GM19193 (cell line): Measurements from ENCODE around the gene ZNF543.

Source experiments
- POLR2A ChIP-seq: IDR thresholded peaks from 4 replicates; pipeline ENCODE4 v1.6.1; 2011; ENCODE audit not compliant: insufficient read depth, insufficient read length; ENCODE audit errors: extremely low read depth

ZNF543 gene

DNA sequence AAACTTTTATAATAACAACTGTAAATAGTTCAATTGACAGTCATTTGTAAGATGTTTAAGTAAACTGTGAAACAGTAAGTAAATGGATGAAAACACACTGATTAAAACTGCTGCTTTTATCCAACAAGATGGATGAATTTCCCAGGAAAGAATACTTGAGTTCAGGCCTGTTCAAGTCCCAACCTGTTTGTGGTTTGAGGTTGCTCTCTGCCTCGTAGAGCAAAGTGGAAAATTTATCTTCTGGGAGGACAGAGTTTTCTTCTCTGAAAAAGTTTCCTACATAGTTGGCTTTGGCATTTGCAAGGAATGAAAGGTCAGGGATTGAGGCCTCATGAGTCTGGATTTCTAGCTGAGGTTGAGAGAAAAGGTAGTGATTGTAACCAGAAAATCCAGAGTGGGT, 15.2 kb upstream of the ZNF543 start:
- no peak for TF ChIP-seq POLR2A

DNA sequence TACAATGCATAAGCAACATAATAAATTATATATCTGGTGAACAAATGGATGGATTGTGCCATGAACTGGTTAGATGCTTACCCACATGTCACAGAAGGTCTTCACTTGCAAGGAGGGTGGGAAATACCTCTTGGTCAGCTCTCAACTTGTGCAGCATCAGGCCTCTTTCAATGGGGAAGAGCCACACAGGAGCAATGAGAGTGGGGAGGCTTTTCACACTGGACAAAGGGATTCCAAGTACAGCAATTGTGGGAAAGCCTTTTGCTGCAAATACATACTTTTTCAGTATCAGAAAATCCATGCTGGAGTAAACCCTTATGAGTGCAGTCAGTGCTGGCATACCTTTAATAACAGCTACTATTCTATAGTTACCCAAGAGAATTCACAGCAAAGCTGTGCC, 11.8 kb upstream of the ZNF543 start:
- no peak for TF ChIP-seq POLR2A

DNA sequence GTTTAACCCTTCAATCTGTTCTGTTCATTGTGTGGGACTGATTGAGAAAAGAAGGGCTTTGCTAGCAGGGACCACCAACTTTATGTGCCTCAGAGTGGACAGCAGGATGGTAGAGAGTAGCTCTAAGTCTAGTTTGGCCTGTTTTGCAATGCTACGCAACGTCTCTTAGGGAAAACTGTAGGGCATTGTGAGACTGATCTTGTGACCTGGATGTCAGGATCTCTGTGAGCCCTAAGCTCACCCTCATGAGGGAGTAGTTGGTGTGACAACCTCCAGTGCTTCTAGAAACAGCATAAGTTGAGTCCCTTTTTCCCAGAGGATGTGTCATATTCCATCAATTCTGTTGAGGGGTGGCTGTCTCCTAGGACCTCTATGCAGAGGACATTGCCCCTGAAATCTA, 9.5 kb upstream of the ZNF543 start:
- no peak for TF ChIP-seq POLR2A

DNA sequence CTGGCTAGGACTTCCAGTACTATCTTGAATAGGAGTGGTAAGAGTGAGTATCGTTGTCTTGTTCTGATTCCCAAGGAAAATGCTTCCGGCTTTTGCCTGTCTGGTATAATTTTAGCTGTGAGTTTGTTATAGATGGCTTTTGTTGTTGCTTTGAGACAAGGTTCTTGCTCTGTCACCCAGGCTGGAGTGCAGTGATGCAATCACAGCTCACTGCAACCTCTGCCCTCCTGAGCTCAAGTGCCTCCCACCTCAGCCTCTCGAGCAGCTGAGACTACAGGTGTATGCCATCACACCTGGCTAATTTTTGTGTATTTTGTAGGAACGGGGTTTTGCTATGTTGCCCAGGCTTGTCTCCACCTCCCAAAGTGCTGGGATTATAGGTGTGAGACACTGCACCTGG, 6.1 kb upstream of the ZNF543 start:
- no peak for TF ChIP-seq POLR2A

DNA sequence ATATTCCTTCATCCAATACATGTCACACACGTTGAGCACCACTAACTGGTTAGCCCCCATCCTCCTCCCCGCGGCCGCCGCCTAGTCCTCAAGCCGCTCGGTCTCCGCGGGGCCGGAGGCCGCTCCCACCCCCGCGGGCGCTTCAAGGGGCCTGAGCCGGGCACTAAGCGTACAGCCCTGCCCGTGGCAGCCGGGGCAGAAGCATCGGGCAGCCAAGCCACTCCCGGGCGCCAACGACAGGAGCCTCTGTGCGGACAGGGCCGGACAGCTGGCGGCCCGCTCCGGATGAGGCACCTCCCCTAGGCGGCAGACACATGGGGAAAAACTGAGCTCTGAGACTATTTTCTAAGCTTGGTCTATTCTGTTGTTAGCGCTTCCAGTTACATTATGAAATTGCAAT, 2.8 kb upstream of the ZNF543 start:
- TF ChIP-seq POLR2A = no peak

DNA sequence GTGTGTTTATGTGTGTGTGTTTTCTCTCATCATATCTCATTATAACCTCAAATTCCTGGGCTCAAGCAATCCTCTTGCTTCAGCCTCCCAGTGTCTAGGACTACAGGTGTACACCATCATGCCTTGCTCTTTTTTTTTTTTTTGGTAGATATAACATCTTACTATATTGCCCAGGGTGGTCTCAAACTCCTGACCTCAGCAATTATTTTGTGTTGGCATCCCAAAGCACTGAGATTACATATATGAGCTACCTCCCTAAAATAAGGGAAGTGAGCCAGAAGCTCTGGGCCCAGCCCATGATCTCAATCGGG, 448 bp upstream of the ZNF543 start:
- no peak for TF ChIP-seq POLR2A

DNA sequence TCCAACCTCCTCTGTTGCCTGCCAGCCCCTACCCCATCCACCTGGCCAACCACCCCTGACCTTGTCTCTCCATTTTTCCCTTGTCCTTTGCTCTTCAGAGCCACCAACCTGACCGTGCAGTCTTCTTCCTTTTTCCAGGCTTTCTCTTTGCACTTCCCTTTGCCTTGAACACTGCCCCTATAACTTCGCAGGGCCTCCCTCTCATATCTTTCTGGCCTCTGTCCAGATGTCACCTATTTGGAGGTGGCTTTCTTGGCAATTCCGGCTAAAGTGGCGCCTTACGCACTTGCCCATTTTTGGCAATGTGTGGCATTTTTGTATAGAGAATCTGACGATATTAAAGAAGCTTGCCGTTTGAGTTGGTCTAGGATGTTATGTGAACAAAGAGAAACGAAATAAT, 844 bp downstream of the ZNF543 start:
- TF ChIP-seq POLR2A = no peak

DNA sequence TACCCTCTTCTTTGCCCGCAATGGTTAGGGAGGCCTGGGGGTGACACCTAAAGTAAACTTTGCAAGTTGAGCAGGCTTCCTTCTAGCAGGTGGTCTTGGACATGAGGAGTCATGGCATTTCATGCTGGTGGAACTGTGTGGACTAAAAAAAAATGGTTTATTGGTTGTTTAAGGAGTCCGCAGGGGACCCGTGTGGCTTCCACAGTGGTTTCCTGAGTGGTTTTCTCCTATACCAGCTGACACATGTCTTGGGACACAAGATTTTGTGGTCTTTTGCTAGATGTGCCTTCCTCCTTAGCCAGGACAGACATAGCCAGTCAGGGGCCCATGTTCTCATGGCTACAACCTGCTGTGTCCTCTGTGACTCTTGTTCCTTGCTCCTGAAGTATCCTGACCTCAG, 1.5 kb downstream of the ZNF543 start:
- no peak for TF ChIP-seq POLR2A

DNA sequence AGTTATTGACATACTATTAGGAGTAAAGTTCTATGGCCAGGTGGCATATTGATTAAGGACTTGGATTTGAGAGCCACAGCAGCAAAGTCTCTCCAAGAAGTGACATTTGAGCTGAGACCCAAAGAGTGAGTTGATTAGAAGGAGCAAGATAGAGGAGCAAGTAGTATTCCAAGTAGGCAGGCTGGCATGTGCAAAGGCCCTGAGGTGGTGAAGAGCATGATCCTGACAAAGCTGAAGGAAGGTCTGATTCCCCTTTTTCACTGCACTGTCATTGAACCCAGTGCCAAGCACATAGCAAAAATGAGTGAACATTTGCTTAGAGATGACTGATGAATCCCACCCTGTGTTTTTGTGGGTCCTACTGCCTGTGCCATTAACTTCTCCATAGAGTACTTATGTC, 4.7 kb downstream of the ZNF543 start:
- no peak for TF ChIP-seq POLR2A

DNA sequence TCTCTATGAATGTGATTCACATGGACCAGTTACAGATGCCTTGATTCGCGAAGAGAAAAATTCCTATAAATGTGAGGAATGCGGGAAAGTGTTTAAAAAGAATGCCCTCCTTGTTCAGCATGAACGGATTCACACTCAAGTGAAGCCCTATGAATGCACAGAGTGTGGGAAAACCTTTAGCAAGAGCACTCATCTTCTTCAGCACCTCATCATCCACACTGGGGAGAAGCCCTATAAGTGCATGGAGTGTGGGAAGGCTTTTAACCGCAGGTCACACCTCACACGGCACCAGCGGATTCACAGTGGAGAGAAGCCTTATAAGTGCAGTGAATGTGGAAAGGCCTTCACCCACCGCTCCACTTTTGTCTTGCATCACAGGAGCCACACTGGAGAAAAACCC, 7.7 kb downstream of the ZNF543 start:
- TF ChIP-seq POLR2A = no peak

DNA sequence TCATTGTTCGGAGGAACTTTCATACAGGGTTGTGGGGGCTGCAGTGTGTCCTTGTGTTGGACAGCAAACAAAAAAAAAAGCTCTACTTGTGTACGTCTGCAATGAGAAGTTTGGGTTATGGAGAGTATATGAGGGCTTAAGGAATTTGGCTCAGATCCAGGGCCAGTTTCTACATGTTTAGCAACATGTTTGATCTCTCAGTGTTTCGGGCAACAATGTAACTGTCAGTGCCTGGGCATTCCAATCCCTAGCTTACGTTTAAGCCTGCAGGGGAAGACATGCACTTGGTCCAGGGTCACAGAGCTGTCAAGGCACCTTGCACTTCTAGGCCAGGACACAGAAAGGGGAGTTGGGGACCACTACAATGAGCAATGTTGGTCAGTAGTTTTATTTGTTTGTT, 13.9 kb downstream of the ZNF543 start:
- no peak for TF ChIP-seq POLR2A

DNA sequence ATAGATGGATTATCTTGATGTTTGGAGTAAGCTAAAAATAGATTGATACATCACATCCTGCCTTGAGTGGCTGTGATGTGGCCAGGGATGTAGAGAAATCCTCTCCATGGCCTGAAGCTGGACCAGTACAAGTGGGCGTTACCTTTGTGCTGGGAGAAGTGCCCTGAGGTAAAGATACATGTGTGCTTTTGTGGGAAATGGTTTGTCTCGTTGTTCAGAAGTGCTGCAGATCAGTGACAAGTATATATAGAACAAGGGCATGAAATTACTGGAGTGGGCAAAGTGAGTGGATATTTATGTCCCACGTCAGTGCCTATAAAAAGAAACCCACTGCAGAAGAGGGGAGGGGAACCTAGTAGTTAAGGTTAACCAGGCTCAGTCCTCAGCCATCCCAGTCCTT, 18.6 kb downstream of the ZNF543 start:
- no peak for TF ChIP-seq POLR2A

DNA sequence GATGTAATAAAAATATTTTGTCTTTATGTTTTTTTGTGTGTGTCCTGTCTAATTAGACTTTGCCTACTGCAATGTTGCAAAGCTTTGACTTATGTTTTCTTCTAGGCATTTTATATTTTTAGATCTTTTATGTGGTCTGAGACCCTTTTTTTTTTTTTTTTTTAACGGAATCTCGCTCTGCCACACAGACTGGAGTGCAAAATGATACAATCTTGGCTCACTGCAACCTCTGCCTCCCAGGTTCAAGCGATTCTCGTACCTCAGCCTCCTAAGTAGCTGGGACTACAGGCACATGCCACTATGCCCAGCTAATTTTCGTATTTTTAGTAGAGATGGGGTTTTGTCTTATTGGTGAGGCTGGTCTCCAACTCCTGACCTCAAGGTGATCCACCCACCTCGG, 22.3 kb downstream of the ZNF543 start:
- no peak for TF ChIP-seq POLR2A

DNA sequence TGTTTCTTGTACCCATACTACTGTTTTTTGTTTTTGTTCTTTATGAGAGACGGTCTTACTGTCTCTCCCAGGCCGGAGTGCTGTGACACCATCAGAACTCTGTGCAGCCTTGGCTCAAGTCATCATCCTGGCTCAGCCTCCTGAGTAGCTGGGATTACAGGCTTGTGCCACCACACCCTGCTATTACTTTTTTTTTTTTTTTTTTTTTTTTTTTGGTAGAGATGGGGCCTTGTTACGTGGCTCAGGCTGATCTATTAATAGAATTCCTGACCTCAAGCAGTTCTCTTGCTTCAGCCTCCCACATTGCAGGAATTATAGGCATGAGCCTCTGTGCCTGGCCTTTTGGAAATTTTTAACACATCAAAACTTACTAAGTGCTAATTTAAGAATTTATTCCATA, 27.9 kb downstream of the ZNF543 start:
- TF ChIP-seq POLR2A = no peak

DNA sequence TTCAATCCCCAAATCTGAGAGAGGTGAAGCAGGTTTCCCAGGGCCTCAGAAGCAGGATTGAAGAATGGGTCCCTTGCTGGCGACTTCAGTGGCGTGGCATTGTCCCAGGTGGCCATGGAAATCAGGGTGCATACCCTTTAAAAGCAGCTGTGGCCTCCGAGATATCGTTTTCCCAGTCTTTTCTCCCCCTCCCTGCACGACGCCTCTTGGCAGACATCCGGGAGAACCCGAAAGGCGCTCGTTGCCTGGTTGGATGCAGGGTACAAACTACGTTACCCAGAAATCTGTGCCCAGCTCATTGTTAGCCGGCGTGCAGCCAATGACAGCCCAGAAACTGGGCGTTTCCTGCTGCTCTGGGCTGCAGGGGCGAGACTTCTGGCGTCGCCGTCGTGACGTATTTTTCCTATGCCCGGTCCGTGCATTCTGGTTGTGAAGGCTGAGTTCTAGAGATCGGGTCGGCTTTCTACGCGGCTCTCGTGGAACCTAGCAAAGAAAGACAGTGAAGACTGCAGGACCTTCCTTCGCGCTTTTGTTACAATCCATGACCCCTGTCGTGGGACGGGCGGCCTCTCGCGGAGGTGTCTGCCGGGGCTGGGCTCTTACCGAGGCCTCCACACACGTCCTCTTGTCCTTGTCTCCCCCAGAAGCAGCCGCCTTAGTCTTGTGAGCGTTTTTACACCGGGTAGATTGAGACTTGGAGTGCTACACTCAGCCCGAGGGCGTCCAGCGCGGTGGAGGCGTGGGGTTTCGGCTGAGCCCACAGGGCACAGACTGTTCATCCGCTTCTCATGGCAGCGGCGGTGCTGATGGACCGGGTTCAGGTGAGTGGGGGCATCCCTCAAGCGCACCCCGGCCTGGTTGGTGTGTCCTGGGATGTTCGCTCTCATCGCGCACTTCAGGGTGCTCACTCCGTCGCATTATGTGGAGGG, 30.9 kb downstream of the ZNF543 start, which contains the start of gene ZNF304:
Gene ZNF304 (plus strand): TSS at position 395 of the 929 bp plus-strand sequence. CDS start 394 bp downstream, at position 789.
- TF ChIP-seq POLR2A = peak; percentile 68

DNA sequence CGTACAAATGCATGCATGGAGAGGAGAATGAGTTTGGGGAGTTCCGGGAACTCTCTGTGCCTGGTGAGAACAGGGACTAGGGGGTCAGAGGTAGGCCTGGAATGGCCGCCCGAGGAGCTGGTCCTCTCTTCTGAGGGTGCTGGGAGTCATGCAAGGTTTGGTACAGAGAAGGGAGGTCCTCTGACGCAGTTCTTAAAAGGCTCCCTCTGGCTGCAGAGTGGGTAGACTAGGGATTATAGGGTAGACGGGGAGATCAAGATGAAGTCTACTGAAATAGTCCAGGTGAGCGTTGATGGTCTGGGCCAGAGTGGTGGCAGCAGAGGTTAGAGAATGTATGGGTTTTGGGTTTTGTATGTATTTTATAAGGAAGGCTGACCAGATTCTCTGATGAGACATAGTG, 31.6 kb downstream of the ZNF543 start:
- TF ChIP-seq POLR2A = no peak

DNA sequence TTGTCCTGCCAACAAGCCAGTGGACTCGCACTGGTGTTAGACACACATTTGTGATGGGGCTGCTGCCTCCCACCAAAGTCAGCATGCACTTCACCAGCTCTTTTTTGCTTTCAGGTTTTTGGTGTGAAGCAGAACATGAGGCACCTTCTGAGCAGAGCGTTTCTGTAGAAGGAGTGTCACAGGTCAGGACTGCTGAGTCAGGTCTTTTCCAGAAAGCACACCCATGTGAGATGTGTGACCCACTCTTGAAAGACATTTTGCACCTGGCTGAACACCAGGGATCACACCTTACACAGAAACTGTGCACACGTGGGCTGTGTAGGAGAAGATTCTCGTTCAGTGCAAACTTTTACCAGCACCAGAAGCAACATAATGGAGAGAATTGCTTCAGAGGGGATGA, 35.6 kb downstream of the ZNF543 start:
- TF ChIP-seq POLR2A = no peak
